Mammary epithelial cell (primary cell): ENCODE results near the gene FAHD2B.
"Not testable (repeated sequence)": the region's sequence is repeated elsewhere in the genome, so short reads cannot be mapped to it uniquely, and the experiment has no call there.

Experiments
- CTCF ChIP-seq, 2 donors: IDR thresholded peaks in 1 of 2; conservative IDR thresholded peaks in 1 of 2; 2 replicates each; pipeline ENCODE4 v1.5.1; 2011 to 2012; ENCODE audit warnings: inconsistent platforms in 2 of 2, low read length in 2 of 2, mild to moderate bottlenecking in 2 of 2, control low read depth in 1 of 2, low read depth in 1 of 2; ENCODE audit not compliant: insufficient read depth in 1 of 2; ENCODE audit errors: extremely low read depth in 1 of 2
- EZH2 ChIP-seq: IDR thresholded peaks from 2 replicates; pipeline ENCODE4 v1.6.1; 2012; ENCODE audit warnings: low read length, inconsistent platforms, borderline replicate concordance

GRCh38 chr2:97062020-97062419, 32.7 kb downstream of the FAHD2B start:
- TF ChIP-seq CTCF (conservative IDR thresholded peaks at IDR 0.05 in 1 of 2, IDR thresholded peaks at IDR 0.05 in 1 of 2; ENCODE audit: extremely low read depth in 1 of 2, insufficient read depth in 1 of 2, low read depth in 1 of 2, low read length in 2 of 2); EZH2: not testable (repeated sequence)
